Tibial nerve (tissue), 4 donors: ENCODE data around the gene FKBP10. TPM values are rescaled to one million over a fixed set of nuclear protein-coding genes. Genes with fewer than 3 reads are reported as not detected.

Experiments
- DNase-seq, 2 donors: peaks; one replicate each; pipeline ENCODE4 v3.0.0-alpha.2; 2019; ENCODE audit warnings: low spot score in 2 of 2
- H3K27ac ChIP-seq, 4 donors: fragments of 200-600 bp; sonication (generic) in 3 of 4; one replicate each; pipeline ENCODE4 v1.5.1; 2017 to 2019; ENCODE audit warnings: mild to moderate bottlenecking in 1 of 4
- H3K27me3 ChIP-seq, 2 donors: fragments of 200-600 bp; sonication (generic) in 1 of 2; one replicate each; pipeline versions ENCODE4 v1.5.1 to v1.6.0; 2017 to 2019
- H3K36me3 ChIP-seq, 3 donors: fragments of 200-600 bp; sonication (generic); one replicate each; pipeline ENCODE4 v1.5.1; 2018 to 2019
- H3K4me1 ChIP-seq, 4 donors: fragments of 200-600 bp; sonication (generic) in 3 of 4; one replicate each; pipeline ENCODE4 v1.5.1; 2017 to 2019
- H3K4me3 ChIP-seq, 4 donors: fragments of 200-600 bp; sonication (generic) in 3 of 4; one replicate each; pipeline ENCODE4 v1.5.1; 2017 to 2019; ENCODE audit warnings: mild to moderate bottlenecking in 1 of 4, moderate library complexity in 1 of 4
- H3K9me3 ChIP-seq, 4 donors: fragments of 200-600 bp; sonication (generic) in 3 of 4; one replicate each; pipeline ENCODE4 v1.5.1; 2017 to 2019
- CTCF ChIP-seq, 5 experiments: fragments of 200-600 bp in 3 of 5; fragments of 450-650 bp in 2 of 5; sonication (generic) in 3 of 5; IDR thresholded peaks; one replicate each; pipeline ENCODE4 v1.5.1; 2016 to 2019; ENCODE audit warnings: antibody characterized with exemption in 5 of 5, mild to moderate bottlenecking in 3 of 5, moderate library complexity in 2 of 5
- EP300 ChIP-seq, 2 donors: sonication (generic); formaldehyde crosslinking; IDR thresholded peaks; one replicate each; pipeline ENCODE4 v1.6.1; 2017; ENCODE audit warnings: antibody characterized with exemption in 2 of 2, mild to moderate bottlenecking in 1 of 2
- POLR2A ChIP-seq, 2 donors: fragments of 450-650 bp; IDR thresholded peaks; one replicate each; pipeline ENCODE4 v1.6.1; 2017; ENCODE audit warnings: antibody characterized with exemption in 2 of 2, mild to moderate bottlenecking in 2 of 2, moderate library complexity in 2 of 2
- WGBS, 2 donors: methylation state at CpG; one replicate each; pipeline ENCODE4 v1.1.5; 2018; 5-methylcytosine and 5-hydroxymethylcytosine counted together
- total RNA-seq, 4 donors: library from RNA; depleted of rRNA; stranded (reverse); fragments of >200 nt; gene quantifications; one replicate each; pipeline ENCODE4 v1.1.0, GENCODE V29; 2016

Gene FKBP10
- total RNA-seq = 100 to 1,000 TPM in 1 of 4 donors, 10 to 100 TPM in 3; 47.9 to 103 (median 77.4) TPM

GRCh38 chr17:41812381-41813151, at the start of gene FKBP10:
Gene FKBP10, plus strand, starts transcription at chr17:41813004. Its CDS starts 31 bp downstream, at chr17:41813035.
- no peak for TF ChIP-seq EP300 (IDR thresholded peaks at IDR 0.05)
- no peak for TF ChIP-seq POLR2A (IDR thresholded peaks at IDR 0.05)
- TF ChIP-seq CTCF (IDR thresholded peaks at IDR 0.05) = no peak
- WGBS, 2 donors = 1% methylated on average over 33 to 34 of the region's 35 CpGs
- H3K4me1 ChIP-seq = peaks cover 0 to 45% (median 22%) of the 10 kb centered on the region in 4 donors

GRCh38 chr17:41763327-41763726, 49.5 kb upstream of the FKBP10 start:
- peaks cover 3 to 98% (median 21%) of the 10 kb centered on the region in 3 donors for H3K36me3 ChIP-seq
- 91 to 92% methylated on average over 8 of the region's 8 CpGs for WGBS, 2 donors

More at GRCh38 chr17:41812381-41813151, at the start of gene FKBP10:
- Histone ChIP-seq H3K27me3 (no peaks in the 10 kb centered on the region), H3K4me3 (peak within 1 kb of the TSS; percentile 74 to 86 (median 84)), H3K36me3 (peaks cover 0 to 10% (median 0%) of the 10 kb centered on the region in 3 donors), H3K27ac (peak within 1 kb of the TSS; percentile 53 to 84 (median 75)), H3K9me3 (no peaks in the 10 kb centered on the region)
- DNase-seq = peak; percentile 49 to 57

GRCh38 chr17:41766135-41766534, 46.7 kb upstream of the FKBP10 start:
- TF ChIP-seq CTCF (IDR thresholded peaks at IDR 0.05) (no peak), POLR2A (IDR thresholded peaks at IDR 0.05) (no peak)
- H3K36me3 ChIP-seq = peaks cover 3 to 98% (median 19%) of the 10 kb centered on the region in 3 donors
- H3K27ac ChIP-seq = no peak overlapping the region
- H3K4me3 ChIP-seq = no peak overlapping the region
- no peaks in the 10 kb centered on the region for H3K4me1 ChIP-seq
- DNase-seq = no peak
- H3K27me3 ChIP-seq = no peaks in the 10 kb centered on the region
- H3K9me3 ChIP-seq = no peaks in the 10 kb centered on the region

More at GRCh38 chr17:41763327-41763726, 49.5 kb upstream of the FKBP10 start:
- Histone ChIP-seq H3K4me3 (no peak overlapping the region), H3K27ac (no peak overlapping the region), H3K4me1 (no peaks in the 10 kb centered on the region), H3K27me3 (no peaks in the 10 kb centered on the region), H3K9me3 (no peaks in the 10 kb centered on the region)
- TF ChIP-seq POLR2A (IDR thresholded peaks at IDR 0.05) = no peak
- no peak for TF ChIP-seq EP300 (IDR thresholded peaks at IDR 0.05)
- TF ChIP-seq CTCF (IDR thresholded peaks at IDR 0.05) = no peak
- DNase-seq = no peak

GRCh38 chr17:41767324-41768042, 45.3 kb upstream of the FKBP10 start:
- TF ChIP-seq CTCF (IDR thresholded peaks at IDR 0.05) = no peak
- Histone ChIP-seq H3K4me1 (peaks cover 0 to 2% (median 0%) of the 10 kb centered on the region in 4 donors), H3K9me3 (no peaks in the 10 kb centered on the region), H3K27me3 (no peaks in the 10 kb centered on the region), H3K27ac (no peak overlapping the region), H3K36me3 (peaks cover 3 to 96% (median 16%) of the 10 kb centered on the region in 3 donors), H3K4me3 (no peak overlapping the region)
- WGBS, 2 donors = 93 to 95% methylated on average over 12 to 18 of the region's 18 CpGs
- DNase-seq = no peak
